Parathyroid adenoma (tissue), 2 donors: ENCODE results near the gene EVI5L.

Source experiments
- H2AFZ ChIP-seq: fragments of 300-600 bp; sonication (generic); one replicate; pipeline ENCODE4 v1.7.0; 2017; ENCODE audit warnings: antibody characterized with exemption, mild to moderate bottlenecking
- H3K27ac ChIP-seq: fragments of 300-600 bp; sonication (generic); one replicate; pipeline ENCODE4 v1.7.0; 2017
- H3K27me3 ChIP-seq: fragments of 300-600 bp; sonication (generic); one replicate; pipeline ENCODE4 v1.7.0; 2017; ENCODE audit warnings: low read length; ENCODE audit not compliant: control insufficient read depth, insufficient read depth
- H3K36me3 ChIP-seq: fragments of 300-600 bp; sonication (generic); one replicate; pipeline ENCODE4 v1.7.0; 2017; ENCODE audit warnings: low read length; ENCODE audit not compliant: control insufficient read depth, insufficient read depth
- H3K4me1 ChIP-seq: fragments of 300-600 bp; sonication (generic); one replicate; pipeline ENCODE4 v1.7.0; 2017; ENCODE audit warnings: control low read depth
- H3K4me2 ChIP-seq: fragments of 300-600 bp; sonication (generic); one replicate; pipeline ENCODE4 v1.7.0; 2017; ENCODE audit warnings: low read length
- H3K4me3 ChIP-seq: fragments of 300-600 bp; sonication (generic); one replicate; pipeline ENCODE4 v1.7.0; 2017; ENCODE audit warnings: low read depth, low read length
- H3K79me2 ChIP-seq: fragments of 300-600 bp; sonication (generic); one replicate; pipeline ENCODE4 v1.7.0; 2017; ENCODE audit warnings: control low read depth
- H3K9ac ChIP-seq: fragments of 300-600 bp; sonication (generic); one replicate; pipeline ENCODE4 v1.7.0; 2017; ENCODE audit warnings: mild to moderate bottlenecking
- H3K9me3 ChIP-seq: fragments of 300-600 bp; sonication (generic); one replicate; pipeline ENCODE4 v1.7.0; 2017; ENCODE audit warnings: low read length; ENCODE audit not compliant: control insufficient read depth
- CTCF ChIP-seq: fragments of 300-600 bp; sonication (generic); IDR thresholded peaks from one replicate; pipeline ENCODE4 v1.7.0; 2017; ENCODE audit warnings: antibody characterized with exemption, mild to moderate bottlenecking
- donor health status: primary hyperparathyroidism.

EVI5L gene

GRCh38 chr19:7830823-7831222 is 805 bp downstream of the EVI5L start:
- peak overlapping the region; percentile 53 for H3K4me3 ChIP-seq
- TF ChIP-seq CTCF, result no peak
- H3K36me3 ChIP-seq, result no peaks in the 10 kb centered on the region
- H3K9me3 ChIP-seq, result no peaks in the 10 kb centered on the region
- H3K79me2 ChIP-seq, result peaks cover 39% of the 10 kb centered on the region
- peak overlapping the region; percentile 71 for H3K4me2 ChIP-seq
- H3K9ac ChIP-seq, result no peak overlapping the region
- peaks cover 12% of the 10 kb centered on the region for H3K4me1 ChIP-seq
- H3K27me3 ChIP-seq, result no peaks in the 10 kb centered on the region
- H3K27ac ChIP-seq, result no peak overlapping the region
- no peak overlapping the region for H2AFZ ChIP-seq

GRCh38 chr19:7831452-7831851 is 1.4 kb downstream of the EVI5L start:
- no peak overlapping the region for H3K27ac ChIP-seq
- peak; percentile 28 for TF ChIP-seq CTCF
- H2AFZ ChIP-seq, result no peak overlapping the region
- no peaks in the 10 kb centered on the region for H3K9me3 ChIP-seq
- H3K9ac ChIP-seq, result no peak overlapping the region
- no peaks in the 10 kb centered on the region for H3K36me3 ChIP-seq
- H3K4me1 ChIP-seq, result peaks cover 12% of the 10 kb centered on the region
- no peak overlapping the region for H3K4me3 ChIP-seq
- H3K4me2 ChIP-seq, result no peak overlapping the region
- no peaks in the 10 kb centered on the region for H3K27me3 ChIP-seq
- peaks cover 44% of the 10 kb centered on the region for H3K79me2 ChIP-seq

GRCh38 chr19:7832009-7832408 is 2.0 kb downstream of the EVI5L start:
- Histone ChIP-seq H3K4me1 (peaks cover 12% of the 10 kb centered on the region), H3K79me2 (peaks cover 44% of the 10 kb centered on the region), H3K9me3 (no peaks in the 10 kb centered on the region), H3K27me3 (no peaks in the 10 kb centered on the region), H3K27ac (no peak overlapping the region), H3K4me2 (no peak overlapping the region), H3K9ac (no peak overlapping the region), H3K36me3 (no peaks in the 10 kb centered on the region), H3K4me3 (no peak overlapping the region), H2AFZ (no peak overlapping the region)
- no peak for TF ChIP-seq CTCF

GRCh38 chr19:7832781-7833180 is 2.8 kb downstream of the EVI5L start:
- no peaks in the 10 kb centered on the region for H3K27me3 ChIP-seq
- no peak overlapping the region for H2AFZ ChIP-seq
- peaks cover 44% of the 10 kb centered on the region for H3K79me2 ChIP-seq
- no peak for TF ChIP-seq CTCF
- peaks cover 12% of the 10 kb centered on the region for H3K4me1 ChIP-seq
- H3K36me3 ChIP-seq, result no peaks in the 10 kb centered on the region
- no peak overlapping the region for H3K27ac ChIP-seq
- no peaks in the 10 kb centered on the region for H3K9me3 ChIP-seq
- H3K9ac ChIP-seq, result no peak overlapping the region
- no peak overlapping the region for H3K4me3 ChIP-seq
- H3K4me2 ChIP-seq, result no peak overlapping the region

- H2AFZ ChIP-seq, result no peak overlapping the region
- H3K4me1 ChIP-seq, result peaks cover 12% of the 10 kb centered on the region
- no peak overlapping the region for H3K4me3 ChIP-seq
- H3K27ac ChIP-seq, result no peak overlapping the region
- no peaks in the 10 kb centered on the region for H3K9me3 ChIP-seq
- peaks cover 48% of the 10 kb centered on the region for H3K79me2 ChIP-seq
- no peak overlapping the region for H3K4me2 ChIP-seq
- no peaks in the 10 kb centered on the region for H3K27me3 ChIP-seq
- no peak for TF ChIP-seq CTCF
- H3K9ac ChIP-seq, result no peak overlapping the region
- no peaks in the 10 kb centered on the region for H3K36me3 ChIP-seq
Measured at GRCh38 chr19:7833225-7834099, 3.4 kb downstream of the EVI5L start.
